Common myeloid progenitor, CD34-positive (primary cell): ENCODE measurements around the gene TGFBR3L.
A peak's percentile ranks its signal among the peaks of the same experiment; 100 is the strongest.

ENCODE experiments used
- CTCF ChIA-PET: fragments of 350-600 bp; sonication (Branson Sonifier 250); formaldehyde crosslinking; loops from one replicate; lab custom pipeline; 2021; ENCODE audit warnings: antibody characterized with exemption; lab: Charles Lee
- POLR2A ChIA-PET: fragments of 350-600 bp; sonication (Branson Sonifier 250); formaldehyde crosslinking; loops from one replicate; lab custom pipeline; 2021; ENCODE audit warnings: antibody characterized with exemption; lab: Charles Lee
- DNase-seq, 3 donors: peaks; one replicate each; pipeline versions ENCODE4 v3.0.0 to v3.0.0-alpha.2; 2013
- H3K27ac ChIP-seq, 2 experiments: 1 replicate in 1 of 2; 2 replicates in 1 of 2; pipeline ENCODE4 v1.7.0; 2013; ENCODE audit warnings: inconsistent platforms in 2 of 2, low read length in 2 of 2, mild to moderate bottlenecking in 2 of 2, low read depth in 1 of 2, moderate library complexity in 1 of 2; ENCODE audit not compliant: severe bottlenecking in 2 of 2, insufficient read depth in 1 of 2, poor library complexity in 1 of 2
- H3K27me3 ChIP-seq, 5 experiments: replicated peaks in 2 of 5; 1 replicate in 3 of 5; 2 replicates in 2 of 5; pipeline versions ENCODE4 v1.6.1 to v1.7.0; 2013; ENCODE audit warnings: low read length in 4 of 5, mild to moderate bottlenecking in 2 of 5, moderate library complexity in 2 of 5, inconsistent platforms in 1 of 5; ENCODE audit not compliant: insufficient read depth in 5 of 5, control insufficient read depth in 4 of 5
- H3K36me3 ChIP-seq, 4 experiments: 1 replicate in 2 of 4; 2 replicates in 2 of 4; pipeline versions ENCODE4 v1.6.1 to v1.7.0; 2013; ENCODE audit warnings: low read length in 3 of 4, control low read depth in 1 of 4, mild to moderate bottlenecking in 1 of 4; ENCODE audit not compliant: control insufficient read depth in 4 of 4, insufficient read depth in 4 of 4
- H3K4me1 ChIP-seq, 4 experiments: 1 replicate in 3 of 4; 2 replicates in 1 of 4; pipeline versions ENCODE4 v1.6.1 to v1.7.1; 2013; ENCODE audit warnings: low read length in 3 of 4, mild to moderate bottlenecking in 3 of 4, control low read depth in 1 of 4, inconsistent platforms in 1 of 4, moderate library complexity in 1 of 4; ENCODE audit not compliant: control insufficient read depth in 4 of 4, insufficient read depth in 4 of 4; ENCODE audit errors: control extremely low read depth in 1 of 4
- H3K4me3 ChIP-seq, 7 experiments: 1 replicate in 4 of 7; 2 replicates in 3 of 7; pipeline versions ENCODE4 v1.5.1 to v1.7.0; 2013; ENCODE audit warnings: mild to moderate bottlenecking in 7 of 7, low read length in 6 of 7, moderate library complexity in 6 of 7, inconsistent platforms in 2 of 7, low read depth in 2 of 7, control low read depth in 1 of 7; ENCODE audit not compliant: insufficient read depth in 4 of 7, control insufficient read depth in 1 of 7; ENCODE audit errors: extremely low read depth in 1 of 7
- H3K9me3 ChIP-seq, 5 experiments: 1 replicate in 4 of 5; 2 replicates in 1 of 5; pipeline versions ENCODE4 v1.6.1 to v1.7.1; 2013; ENCODE audit warnings: low read length in 4 of 5, mild to moderate bottlenecking in 2 of 5, inconsistent platforms in 1 of 5, low read depth in 1 of 5, moderate library complexity in 1 of 5; ENCODE audit not compliant: control insufficient read depth in 4 of 5, insufficient read depth in 2 of 5; ENCODE audit errors: control extremely low read depth in 1 of 5
- WGBS: methylation state at CpG from one replicate; pipeline ENCODE4 v1.1.5; 2013; ENCODE audit not compliant: insufficient coverage; 5-methylcytosine and 5-hydroxymethylcytosine counted together

The TGFBR3L gene

GRCh38 chr19:7873304-7874075 lies 41.1 kb upstream of the TGFBR3L start:
- no peak overlapping the region for H3K27ac ChIP-seq
- no peak for DNase-seq
- no peaks in the 10 kb centered on the region for H3K36me3 ChIP-seq
- peaks cover 0 to 57% (median 50%) of the 10 kb centered on the region in 4 experiments for H3K4me1 ChIP-seq
- peaks cover 0 to 36% (median 13%) of the 10 kb centered on the region in 5 experiments for H3K27me3 ChIP-seq
- CTCF ChIA-PET: no interaction called here
- POLR2A ChIA-PET: interaction anchor here (0.5 kb wide), 1 partner anchor 99 kb away, joined by 4 read pairs; no protein-coding TSS in a partner anchor
- 14% methylated on average over 29 of the region's 53 CpGs for WGBS
- no peaks in the 10 kb centered on the region for H3K9me3 ChIP-seq
- H3K4me3 ChIP-seq: peak overlapping the region in 3 of 7 experiments; percentile 56 to 71 (median 67)

GRCh38 chr19:7874076-7874896 lies 40.3 kb upstream of the TGFBR3L start, which contains the start of gene PRR36:
PRR36 (minus strand) TSS chr19:7874390; CDS start chr19:7873689, 701 bp downstream.
- peak in 2 of 3 donors; percentile 51 to 60 for DNase-seq
- ChIA-PET POLR2A (interaction anchor here (0.5 kb wide), 1 partner anchor 99 kb away, joined by 4 read pairs; no protein-coding TSS in a partner anchor), CTCF (interaction anchor here (1.1 kb wide), 1 partner anchor 43 kb away, joined by 3 read pairs; no protein-coding TSS in a partner anchor)
- under 1% methylated on average over 53 of the region's 88 CpGs for WGBS
- Histone ChIP-seq H3K27me3 (peaks cover 0 to 36% (median 13%) of the 10 kb centered on the region in 5 experiments), H3K36me3 (no peaks in the 10 kb centered on the region), H3K27ac (no peak within 1 kb of the TSS), H3K4me1 (peaks cover 0 to 50% (median 44%) of the 10 kb centered on the region in 4 experiments), H3K4me3 (peak within 1 kb of the TSS; percentile 13 to 71 (median 42)), H3K9me3 (no peaks in the 10 kb centered on the region)

- no peak overlapping the region for H3K27ac ChIP-seq
- DNase-seq: peak in 1 of 3 donors; percentile 20
- no peaks in the 10 kb centered on the region for H3K36me3 ChIP-seq
- H3K9me3 ChIP-seq: no peaks in the 10 kb centered on the region
- peak overlapping the region in 4 of 7 experiments; percentile 36 to 71 (median 62) for H3K4me3 ChIP-seq
- WGBS: 30% methylated on average over 11 of the region's 12 CpGs
- peaks cover 0 to 36% (median 13%) of the 10 kb centered on the region in 5 experiments for H3K27me3 ChIP-seq
- ChIA-PET POLR2A (no interaction called here), CTCF (interaction anchor here (1.1 kb wide), 1 partner anchor 42 kb away, joined by 3 read pairs; no protein-coding TSS in a partner anchor)
- peaks cover 0 to 44% (median 38%) of the 10 kb centered on the region in 4 experiments for H3K4me1 ChIP-seq
Observed at GRCh38 chr19:7874897-7875273, 39.7 kb upstream of the TGFBR3L start.

GRCh38 chr19:7877249-7877836 lies 37.3 kb upstream of the TGFBR3L start:
- H3K36me3 ChIP-seq: no peaks in the 10 kb centered on the region
- no peak overlapping the region for H3K27ac ChIP-seq
- CTCF ChIA-PET: interaction anchor here (0.6 to 1.1 kb wide), 3 partner anchors 14 to 138 kb away, joined by 3 to 5 read pairs (median 4); no protein-coding TSS in a partner anchor
- POLR2A ChIA-PET: no interaction called here
- H3K9me3 ChIP-seq: peaks cover 0 to 1% (median 0%) of the 10 kb centered on the region in 5 experiments
- 95% methylated on average over 5 of the region's 6 CpGs for WGBS
- peaks cover 0 to 23% (median 17%) of the 10 kb centered on the region in 4 experiments for H3K4me1 ChIP-seq
- no peak for DNase-seq
- H3K4me3 ChIP-seq: no peak overlapping the region
- peaks cover 0 to 36% (median 13%) of the 10 kb centered on the region in 5 experiments for H3K27me3 ChIP-seq

GRCh38 chr19:7879111-7879807 lies 35.4 kb upstream of the TGFBR3L start:
- Histone ChIP-seq H3K36me3 (no peaks in the 10 kb centered on the region), H3K27me3 (peaks cover 0 to 19% (median 7%) of the 10 kb centered on the region in 5 experiments), H3K9me3 (peaks cover 0 to 1% (median 0%) of the 10 kb centered on the region in 5 experiments), H3K27ac (peak overlapping the region in 1 of 2 experiments; percentile 14), H3K4me1 (peaks cover 0 to 11% (median 10%) of the 10 kb centered on the region in 4 experiments), H3K4me3 (no peak overlapping the region)
- ChIA-PET CTCF (interaction anchor here (1.7 kb wide), 1 partner anchor 10 kb away, joined by 6 read pairs; no protein-coding TSS in a partner anchor), POLR2A (no interaction called here)
- no peak for DNase-seq
- WGBS: 90% methylated on average over 14 of the region's 18 CpGs

GRCh38 chr19:7879836-7880235 lies 34.8 kb upstream of the TGFBR3L start:
- H3K4me3 ChIP-seq: no peak overlapping the region
- CTCF ChIA-PET: interaction anchor here (1.7 kb wide), 1 partner anchor 10 kb away, joined by 6 read pairs; no protein-coding TSS in a partner anchor
- peaks cover 0 to 5% (median 4%) of the 10 kb centered on the region in 4 experiments for H3K4me1 ChIP-seq
- no peaks in the 10 kb centered on the region for H3K36me3 ChIP-seq
- DNase-seq: peak in 2 of 3 donors; percentile 40 to 63
- H3K27ac ChIP-seq: no peak overlapping the region
- peaks cover 0 to 1% (median 0%) of the 10 kb centered on the region in 5 experiments for H3K9me3 ChIP-seq
- peaks cover 0 to 13% (median 2%) of the 10 kb centered on the region in 5 experiments for H3K27me3 ChIP-seq
- POLR2A ChIA-PET: no interaction called here
- 96% methylated on average over 3 of the region's 19 CpGs for WGBS
